C4-2B (cell line): ENCODE results near the gene CPXM1.

Experiments used
- H3K27ac ChIP-seq: fragments of 450-650 bp; 2 replicates; pipeline ENCODE4 v1.5.1; 2017
- CTCF ChIP-seq: fragments of 450-650 bp; conservative IDR thresholded peaks from 2 replicates; pipeline ENCODE4 v1.5.1; 2017; ENCODE audit warnings: mild to moderate bottlenecking
- ZFX ChIP-seq: fragments of 450-650 bp; IDR thresholded peaks from 2 replicates; pipeline ENCODE4 v1.6.1; 2017

Gene CPXM1

GRCh38 chr20:2805689-2806350 lies 5.4 kb upstream of the CPXM1 start:
- H3K27ac ChIP-seq = no peak overlapping the region
- no peak for TF ChIP-seq CTCF
- no peak for TF ChIP-seq ZFX

GRCh38 chr20:2804852-2805688 lies 4.6 kb upstream of the CPXM1 start:
- TF ChIP-seq CTCF (no peak), ZFX (no peak)
- no peak overlapping the region for H3K27ac ChIP-seq

- no peak overlapping the region for H3K27ac ChIP-seq
- TF ChIP-seq ZFX (no peak), CTCF (no peak)
Observed at GRCh38 chr20:2804041-2804828, 3.8 kb upstream of the CPXM1 start.

- no peak for TF ChIP-seq CTCF
- TF ChIP-seq ZFX = no peak
- no peak overlapping the region for H3K27ac ChIP-seq
Observed at GRCh38 chr20:2801286-2801728, 880 bp upstream of the CPXM1 start.

GRCh38 chr20:2799688-2800520 lies 523 bp downstream of the CPXM1 start:
- H3K27ac ChIP-seq = no peak overlapping the region
- no peak for TF ChIP-seq CTCF

- H3K27ac ChIP-seq = no peak overlapping the region
- TF ChIP-seq ZFX (no peak), CTCF (no peak)
Observed at GRCh38 chr20:2799271-2799670, 1.2 kb downstream of the CPXM1 start.
